HepG2 (cell line): Measurements from ENCODE around the gene EPO. TPM values are rescaled to one million over a fixed set of nuclear protein-coding genes. Genes with fewer than 3 reads are reported as not detected.

ENCODE experiments used
- AGO2 ChIP-seq: fragments of 200-400 bp; formaldehyde crosslinking; optimal IDR thresholded peaks from 2 replicates; pipeline ENCODE3; 2017; ENCODE audit warnings: mild to moderate bottlenecking, low read depth, low read length, moderate library complexity
- ARNT2 ChIP-seq: sonication (generic); formaldehyde crosslinking; IDR thresholded peaks from 2 replicates; pipeline ENCODE4 v1.8.0; 2022; ENCODE audit warnings: mild to moderate bottlenecking, low read depth, missing genetic modification reagents, moderate library complexity
- ATF7 ChIP-seq, 2 experiments: fragments of 450-650 bp in 1 of 2; sonication (generic) in 1 of 2; formaldehyde crosslinking in 1 of 2; IDR thresholded peaks; 2 replicates each; pipeline versions ENCODE4 v1.4.0 to v1.6.1; 2016 to 2020; ENCODE audit warnings: antibody characterized with exemption in 1 of 2, mild to moderate bottlenecking in 1 of 2, missing genetic modification reagents in 1 of 2
- BATF2 ChIP-seq: sonication (generic); formaldehyde crosslinking; IDR thresholded peaks from 2 replicates; pipeline ENCODE4 v1.8.0; 2022; ENCODE audit warnings: mild to moderate bottlenecking, missing genetic modification reagents, moderate library complexity
- CEBPG ChIP-seq: IDR thresholded peaks from 2 replicates; pipeline ENCODE4 v1.6.1; 2016
- HES4 ChIP-seq: sonication (generic); formaldehyde crosslinking; IDR thresholded peaks from 2 replicates; pipeline ENCODE4 v1.9.0; 2021; ENCODE audit warnings: mild to moderate bottlenecking, missing genetic modification reagents, borderline replicate concordance
- NR0B2 ChIP-seq: sonication (generic); formaldehyde crosslinking; IDR thresholded peaks from 2 replicates; pipeline ENCODE4 v1.4.0; 2020; ENCODE audit warnings: mild to moderate bottlenecking, missing genetic modification reagents
- NRL ChIP-seq: sonication (generic); formaldehyde crosslinking; IDR thresholded peaks from 2 replicates; pipeline ENCODE4 v1.5.0; 2020; ENCODE audit warnings: missing genetic modification reagents, mild to moderate bottlenecking, moderate library complexity, borderline replicate concordance
- ZBTB3 ChIP-seq: sonication (generic); formaldehyde crosslinking; IDR thresholded peaks from 2 replicates; pipeline ENCODE4 v1.4.0; 2020; ENCODE audit warnings: low read depth, mild to moderate bottlenecking, moderate library complexity, missing genetic modification reagents, borderline replicate concordance
- ZNF335 ChIP-seq: sonication (generic); formaldehyde crosslinking; IDR thresholded peaks from 2 replicates; pipeline ENCODE4 v1.4.0; 2020; ENCODE audit warnings: missing genetic modification reagents
- ZNF460 ChIP-seq: sonication (generic); formaldehyde crosslinking; IDR thresholded peaks from 2 replicates; pipeline ENCODE4 v1.5.1; 2020; ENCODE audit warnings: missing genetic modification reagents, mild to moderate bottlenecking, borderline replicate concordance
- ZNF512 ChIP-seq: sonication (generic); formaldehyde crosslinking; IDR thresholded peaks from 2 replicates; pipeline ENCODE4 v1.4.0; 2020; ENCODE audit warnings: mild to moderate bottlenecking, missing genetic modification reagents
- polyA plus RNA-seq, 8 experiments: library from polyadenylated mRNA; depleted of rRNA in 3 of 8; stranded (reverse) in 7 of 8; unstranded in 1 of 8; fragments of >200 nt; fragmentation: Illumina TruSeq in 4 of 8; extraction: Trizol in 4 of 8; gene quantifications; 2 replicates each; pipeline versions ENCODE4 v1.2.1 to v1.2.3, GENCODE V29; 2011 to 2016; ENCODE audit warnings: low read depth in 4 of 8, missing spikeins in 1 of 8, mixed read lengths in 1 of 8; ENCODE audit not compliant: insufficient read depth in 1 of 8
- total RNA-seq, 5 experiments: library from RNA; depleted of rRNA; stranded (reverse); fragments of >200 nt; fragmentation: Illumina TruSeq; extraction: Trizol; gene quantifications; 2 replicates each; pipeline ENCODE4 v1.2.3, GENCODE V29; 2016; ENCODE audit warnings: low read depth in 1 of 5
- TF ChIP-seq, protein P1 (sequence below): fragments of 450-650 bp; IDR thresholded peaks from 2 replicates; pipeline ENCODE4 v1.6.1; 2016
- TF ChIP-seq, protein P2 (sequence below): sonication (generic); formaldehyde crosslinking; IDR thresholded peaks from 2 replicates; pipeline ENCODE4 v1.4.0; 2020; ENCODE audit warnings: missing genetic modification reagents

EPO gene
- total and polyA plus RNA-seq, 2 of the 13 experiments (the other 11 are each of a cell fraction or from before 2014, with no cell fraction given): 10.3 to 25.7 TPM

DNA sequence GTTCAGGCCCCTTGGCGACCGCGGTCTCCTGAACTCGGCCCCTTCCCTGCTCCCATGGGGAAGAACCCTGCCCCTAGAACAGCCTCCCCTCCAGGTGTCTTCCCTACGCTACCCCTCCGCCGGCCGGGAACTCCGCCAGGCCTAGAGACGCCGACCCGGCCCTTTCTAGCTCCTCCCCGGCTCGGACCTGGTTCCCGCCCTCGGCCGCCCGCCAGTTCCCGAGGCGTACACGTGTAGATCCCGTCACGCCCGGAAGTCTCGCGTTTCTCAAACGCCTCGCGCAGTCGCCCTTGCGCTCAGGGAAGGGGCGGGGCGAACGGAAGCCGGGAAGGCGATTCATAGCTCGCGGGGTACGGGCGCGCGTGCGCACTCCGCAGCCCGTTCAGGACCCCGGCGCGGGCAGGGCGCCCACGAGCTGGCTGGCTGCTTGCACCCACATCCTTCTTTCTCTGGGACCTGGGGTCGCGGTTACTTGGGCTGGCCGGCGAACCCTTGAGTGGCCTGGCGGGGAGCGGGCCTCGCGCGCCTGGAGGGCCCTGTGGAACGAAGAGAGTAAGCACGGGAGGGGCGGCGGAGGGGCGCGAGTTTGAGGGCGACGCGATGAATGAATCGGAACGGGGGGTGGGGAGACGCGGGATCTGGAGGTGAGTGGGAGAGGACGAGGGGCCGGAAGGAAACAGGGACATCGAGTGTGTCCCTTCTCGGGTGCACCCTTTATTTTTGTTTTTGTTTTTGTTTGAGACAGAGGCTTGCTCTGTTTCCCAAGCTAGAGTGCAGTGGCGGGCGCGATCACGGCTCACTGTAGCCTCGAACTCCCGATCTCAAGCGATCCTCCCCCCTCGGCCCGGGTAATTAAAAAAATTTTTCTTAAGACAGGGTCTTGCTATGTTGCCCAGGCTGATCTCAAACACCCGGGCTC, 14.3 kb upstream of the EPO start, which contains the start of gene POP7 (continued):
- TF ChIP-seq, protein P1, sequence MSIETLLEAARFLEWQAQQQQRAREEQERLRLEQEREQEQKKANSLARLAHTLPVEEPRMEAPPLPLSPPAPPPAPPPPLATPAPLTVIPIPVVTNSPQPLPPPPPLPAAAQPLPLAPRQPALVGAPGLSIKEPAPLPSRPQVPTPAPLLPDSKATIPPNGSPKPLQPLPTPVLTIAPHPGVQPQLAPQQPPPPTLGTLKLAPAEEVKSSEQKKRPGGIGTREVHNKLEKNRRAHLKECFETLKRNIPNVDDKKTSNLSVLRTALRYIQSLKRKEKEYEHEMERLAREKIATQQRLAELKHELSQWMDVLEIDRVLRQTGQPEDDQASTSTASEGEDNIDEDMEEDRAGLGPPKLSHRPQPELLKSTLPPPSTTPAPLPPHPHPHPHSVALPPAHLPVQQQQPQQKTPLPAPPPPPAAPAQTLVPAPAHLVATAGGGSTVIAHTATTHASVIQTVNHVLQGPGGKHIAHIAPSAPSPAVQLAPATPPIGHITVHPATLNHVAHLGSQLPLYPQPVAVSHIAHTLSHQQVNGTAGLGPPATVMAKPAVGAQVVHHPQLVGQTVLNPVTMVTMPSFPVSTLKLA: peak; percentile 82
- peak; percentile 49 for TF ChIP-seq AGO2
- TF ChIP-seq NR0B2: 0 out of 2 replicates have a peak, but pooled peaks have one; percentile 43
- no peak for TF ChIP-seq BATF2 (CRISPR knock-in tag)
- no peak for TF ChIP-seq ZNF460 (CRISPR knock-in tag)
- TF ChIP-seq, protein P2, sequence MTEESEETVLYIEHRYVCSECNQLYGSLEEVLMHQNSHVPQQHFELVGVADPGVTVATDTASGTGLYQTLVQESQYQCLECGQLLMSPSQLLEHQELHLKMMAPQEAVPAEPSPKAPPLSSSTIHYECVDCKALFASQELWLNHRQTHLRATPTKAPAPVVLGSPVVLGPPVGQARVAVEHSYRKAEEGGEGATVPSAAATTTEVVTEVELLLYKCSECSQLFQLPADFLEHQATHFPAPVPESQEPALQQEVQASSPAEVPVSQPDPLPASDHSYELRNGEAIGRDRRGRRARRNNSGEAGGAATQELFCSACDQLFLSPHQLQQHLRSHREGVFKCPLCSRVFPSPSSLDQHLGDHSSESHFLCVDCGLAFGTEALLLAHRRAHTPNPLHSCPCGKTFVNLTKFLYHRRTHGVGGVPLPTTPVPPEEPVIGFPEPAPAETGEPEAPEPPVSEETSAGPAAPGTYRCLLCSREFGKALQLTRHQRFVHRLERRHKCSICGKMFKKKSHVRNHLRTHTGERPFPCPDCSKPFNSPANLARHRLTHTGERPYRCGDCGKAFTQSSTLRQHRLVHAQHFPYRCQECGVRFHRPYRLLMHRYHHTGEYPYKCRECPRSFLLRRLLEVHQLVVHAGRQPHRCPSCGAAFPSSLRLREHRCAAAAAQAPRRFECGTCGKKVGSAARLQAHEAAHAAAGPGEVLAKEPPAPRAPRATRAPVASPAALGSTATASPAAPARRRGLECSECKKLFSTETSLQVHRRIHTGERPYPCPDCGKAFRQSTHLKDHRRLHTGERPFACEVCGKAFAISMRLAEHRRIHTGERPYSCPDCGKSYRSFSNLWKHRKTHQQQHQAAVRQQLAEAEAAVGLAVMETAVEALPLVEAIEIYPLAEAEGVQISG (CRISPR knock-in tag): peak; percentile 56; the same call in 1 of the 2 replicates
- TF ChIP-seq CEBPG (CRISPR knock-in tag): no peak
- peak; percentile 60 for TF ChIP-seq NRL (CRISPR knock-in tag)
- TF ChIP-seq ZBTB3 (CRISPR knock-in tag): peak; percentile 61; the same call in 1 of the 2 replicates
- no peak for TF ChIP-seq ATF7 (IDR thresholded peaks at IDR 0.05)
- TF ChIP-seq ATF7 (CRISPR knock-in tag; IDR thresholded peaks at IDR 0.05): no peak
- peak; percentile 79 for TF ChIP-seq ZNF335 (CRISPR knock-in tag)
- TF ChIP-seq HES4 (CRISPR knock-in tag): no peak
- TF ChIP-seq ARNT2: peak; percentile 90
- TF ChIP-seq ZNF512: no peak
